Measurements from ENCODE around the gene C9orf78. TPM values are rescaled to one million over a fixed set of nuclear protein-coding genes. Genes with fewer than 3 reads are reported as not detected.
A peak's percentile ranks its signal among the peaks of the same experiment; 100 is the strongest.

The C9orf78 gene
- total and polyA plus RNA-seq, 9 of the 15 experiments (the other 6 are each of a cell fraction or from before 2014, with no cell fraction given), result 94.6 to 266 (median 202) TPM

GRCh38 chr9:129863059-129863690 lies 28.1 kb upstream of the C9orf78 start (continued):
- TF ChIP-seq ZFP1 (CRISPR knock-in tag; IDR thresholded peaks at IDR 0.05) (peak; percentile 54; the same call in 1 of the 2 replicates), HMG20B (CRISPR knock-in tag; IDR thresholded peaks at IDR 0.05) (no peak), RBM25 (IDR thresholded peaks at IDR 0.05; ENCODE audit: low read depth, low read length, severe bottlenecking) (no peak), HMGXB4 (CRISPR knock-in tag; IDR thresholded peaks at IDR 0.05) (peak; percentile 78; the same call in 1 of the 2 replicates), YY1 (IDR thresholded peaks at IDR 0.05; ENCODE audit: borderline replicate concordance in 1 of 3, control insufficient read depth in 1 of 3, extremely low read depth in 1 of 3, insufficient read depth in 3 of 3, insufficient read length in 1 of 3, insufficient replicate concordance in 2 of 3, low read depth in 1 of 3, low read length in 2 of 3) (peak in 2 of 3 experiments; percentile 79 to 85), HMGN3 (IDR thresholded peaks at IDR 0.05; ENCODE audit: borderline replicate concordance, extremely low read depth, insufficient read length, low read depth, low read length) (peak; percentile 100), HINFP (tag; conservative IDR thresholded peaks at IDR 0.05; ENCODE audit: low read depth) (0 out of 2 replicates have a peak, but pooled peaks have one; percentile 9), RHOXF2B (CRISPR knock-in tag; conservative IDR thresholded peaks at IDR 0.05) (peak; percentile 53; the same call in 1 of the 2 replicates), TBL1XR1 (IDR thresholded peaks at IDR 0.05; ENCODE audit: low read length in 2 of 2) (peak; percentile 98 to 99), CTCF (IDR thresholded peaks at IDR 0.05 in 2 of 3, conservative IDR thresholded peaks at IDR 0.05 in 1 of 3; ENCODE audit: insufficient read depth in 2 of 3, low read depth in 1 of 3, low read length in 3 of 3) (peak in 1 of 3 experiments; percentile 6; a peak in 2 of 6 replicates), GTF2A2 (tag; IDR thresholded peaks at IDR 0.05) (no peak), E2F3 (CRISPR knock-in tag; IDR thresholded peaks at IDR 0.05) (peak; percentile 95), BCL6 (CRISPR knock-in tag; IDR thresholded peaks at IDR 0.05) (peak; percentile 77), OTX1 (CRISPR knock-in tag; IDR thresholded peaks at IDR 0.05) (peak; percentile 98), ESRRB (CRISPR knock-in tag; IDR thresholded peaks at IDR 0.05; ENCODE audit: borderline replicate concordance) (0 out of 2 replicates have a peak, but pooled peaks have one; percentile 5), GTF2F1 (IDR thresholded peaks at IDR 0.05; ENCODE audit: low read depth, low read length) (peak; percentile 20; the same call in 1 of the 2 replicates), ZNF274 (IDR thresholded peaks at IDR 0.05; ENCODE audit: borderline replicate concordance, low read depth, low read length) (peak; percentile 82; the same call in 1 of the 2 replicates)
